ENCODE data around the gene DLGAP1. TPM values are rescaled to one million over a fixed set of nuclear protein-coding genes. Genes with fewer than 3 reads are reported as not detected.
"Not testable (repeated sequence)": the region's sequence is repeated elsewhere in the genome, so short reads cannot be mapped to it uniquely, and the experiment has no call there.

The DLGAP1 gene
- polyA plus RNA-seq, 1 donor = 1.5 TPM

DNA sequence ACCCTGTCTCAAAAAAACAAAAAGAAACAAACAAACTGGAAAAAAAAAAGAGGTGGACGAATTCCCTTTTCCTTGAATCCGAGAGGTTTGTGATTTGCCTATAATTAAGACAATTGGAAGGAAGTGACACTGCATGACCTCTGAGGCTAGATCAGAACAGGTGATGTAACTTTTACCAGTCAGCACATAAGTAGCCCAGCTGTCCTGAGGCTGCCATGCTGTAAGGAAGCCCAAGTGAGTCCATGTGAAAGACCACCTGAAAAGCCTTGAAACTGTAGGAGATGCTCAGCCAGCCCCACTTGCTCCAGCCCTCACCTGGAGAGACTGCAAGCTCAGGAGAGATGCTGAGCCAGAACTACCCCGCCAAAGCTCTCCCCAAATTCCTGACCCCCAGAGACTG lies 838.4 kb downstream of the DLGAP1 start:
- DNase-seq = no peak

DNA sequence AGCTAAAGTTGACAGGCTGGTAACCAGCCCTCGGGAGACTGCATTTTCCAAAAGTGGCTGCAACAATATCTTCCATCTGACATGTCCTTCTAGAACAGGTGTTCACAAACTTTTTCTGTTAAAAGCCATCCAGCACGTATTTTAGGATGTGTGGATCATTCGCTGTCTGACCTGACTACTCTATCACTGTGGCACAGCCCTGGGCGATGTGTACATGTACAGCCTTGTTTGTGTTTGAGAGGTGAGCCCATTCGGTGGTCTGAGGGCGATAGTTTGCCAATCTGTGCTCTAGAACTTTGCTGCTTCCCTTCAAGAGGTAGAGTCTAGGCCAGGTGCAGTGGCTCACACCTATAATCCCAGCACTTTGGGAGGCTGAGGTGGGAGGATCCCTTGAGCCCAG lies 839.0 kb downstream of the DLGAP1 start:
- no peak for DNase-seq

DNA sequence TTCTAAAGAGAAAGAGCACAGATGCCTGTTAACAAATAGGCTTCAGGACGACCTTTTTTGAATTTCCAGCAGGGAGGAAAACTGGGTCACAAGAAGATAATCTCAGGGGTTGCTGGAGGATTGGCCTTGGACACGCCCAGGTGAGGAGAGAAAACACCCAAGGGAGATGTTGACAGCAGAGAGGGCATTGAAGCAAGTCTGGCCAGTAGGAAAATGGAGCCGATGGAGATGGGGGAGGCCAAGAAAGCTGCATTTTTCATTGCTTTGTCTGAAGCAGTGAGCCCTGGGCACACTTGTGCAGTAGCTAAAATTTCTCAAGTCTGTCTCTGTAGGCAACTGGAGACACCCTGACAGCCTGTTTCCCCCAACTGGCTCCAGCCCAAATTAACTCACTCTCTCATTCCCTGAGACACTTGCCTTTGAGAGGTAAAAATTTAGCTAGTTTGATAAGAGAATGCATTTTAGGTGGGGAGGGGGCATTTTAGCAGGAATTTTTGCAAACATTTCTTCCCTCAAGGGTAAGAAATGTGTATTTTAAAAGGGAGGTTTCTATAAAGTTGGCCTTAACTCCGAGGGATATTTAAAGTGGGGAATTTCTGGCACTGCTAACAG lies 839.6 kb downstream of the DLGAP1 start:
- DNase-seq = no peak

DNA sequence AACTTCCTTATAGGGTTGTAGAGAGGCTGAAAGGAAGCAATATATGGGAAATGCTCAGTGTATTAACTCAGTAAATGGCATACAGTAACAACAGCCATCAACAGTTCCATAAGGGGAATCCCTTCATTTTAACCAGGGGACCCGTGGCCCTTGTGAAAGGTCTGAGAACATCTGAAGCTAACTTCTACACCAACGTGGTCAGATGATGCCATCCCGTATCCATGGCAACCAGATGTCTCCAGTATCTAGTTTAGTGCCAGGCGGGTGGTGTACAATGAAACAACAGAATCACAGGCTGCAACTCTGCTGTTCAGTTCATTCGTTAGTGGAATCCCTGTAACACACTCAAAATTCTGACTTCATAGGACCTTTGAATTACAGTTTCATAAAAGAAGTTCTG lies 842.8 kb downstream of the DLGAP1 start:
- no peak for DNase-seq

DNA sequence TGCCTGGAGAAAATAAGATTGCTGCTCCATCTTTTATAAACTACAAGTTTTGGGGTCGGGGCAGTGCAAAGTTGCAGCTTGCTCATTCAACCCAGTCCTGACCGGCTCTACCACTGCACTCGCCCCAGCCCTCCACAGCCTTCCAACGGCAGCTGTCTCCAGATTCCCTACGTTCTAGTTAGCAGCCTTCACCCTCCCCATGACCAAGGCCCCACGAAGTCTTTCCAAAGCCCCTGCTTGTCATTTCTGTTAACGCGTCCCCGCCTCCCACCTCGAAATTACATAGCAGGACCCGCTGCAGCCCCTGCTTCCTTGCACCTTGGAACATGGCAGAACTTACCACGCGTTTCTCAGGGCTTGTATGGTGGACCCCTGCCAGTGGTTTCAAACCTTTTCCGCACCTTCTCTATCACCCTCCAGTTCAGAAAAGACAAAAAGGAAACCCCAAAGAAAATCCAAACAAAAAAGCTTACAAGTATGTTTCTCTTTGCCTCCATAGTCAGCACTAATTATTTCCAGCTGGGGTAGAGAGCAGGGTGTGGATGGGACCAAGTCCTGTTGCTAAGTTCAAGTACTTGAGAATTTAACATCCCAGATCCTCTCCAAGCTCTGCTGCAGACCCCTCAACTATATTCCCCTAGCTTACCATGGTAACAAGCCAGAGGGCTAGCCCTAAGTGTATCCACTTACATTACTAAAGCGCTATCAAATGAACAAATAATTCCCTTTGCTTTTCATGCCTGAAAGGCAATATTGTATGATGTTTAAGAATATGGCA lies 843.6 kb downstream of the DLGAP1 start:
- peak; percentile 57 for DNase-seq

DNA sequence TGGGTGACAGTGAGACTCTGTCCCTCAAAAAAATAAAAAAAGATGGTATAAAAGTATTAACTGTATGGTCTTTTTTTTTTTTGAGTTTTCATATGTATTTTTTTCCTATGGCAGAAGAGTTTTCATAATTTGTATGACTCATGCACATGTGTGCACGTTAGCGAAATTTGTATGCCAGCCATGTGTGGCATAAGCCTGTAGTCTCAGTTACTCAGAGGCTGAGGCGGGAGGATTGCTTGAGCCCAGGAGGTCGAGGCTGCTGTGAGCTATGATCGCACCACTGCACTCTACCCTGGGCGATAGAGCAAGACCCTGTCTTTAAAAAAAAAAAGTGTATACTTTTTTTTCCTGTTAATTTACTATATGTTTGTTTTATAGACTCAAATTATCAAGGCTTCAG lies 844.3 kb downstream of the DLGAP1 start:
- DNase-seq = no peak

DNA sequence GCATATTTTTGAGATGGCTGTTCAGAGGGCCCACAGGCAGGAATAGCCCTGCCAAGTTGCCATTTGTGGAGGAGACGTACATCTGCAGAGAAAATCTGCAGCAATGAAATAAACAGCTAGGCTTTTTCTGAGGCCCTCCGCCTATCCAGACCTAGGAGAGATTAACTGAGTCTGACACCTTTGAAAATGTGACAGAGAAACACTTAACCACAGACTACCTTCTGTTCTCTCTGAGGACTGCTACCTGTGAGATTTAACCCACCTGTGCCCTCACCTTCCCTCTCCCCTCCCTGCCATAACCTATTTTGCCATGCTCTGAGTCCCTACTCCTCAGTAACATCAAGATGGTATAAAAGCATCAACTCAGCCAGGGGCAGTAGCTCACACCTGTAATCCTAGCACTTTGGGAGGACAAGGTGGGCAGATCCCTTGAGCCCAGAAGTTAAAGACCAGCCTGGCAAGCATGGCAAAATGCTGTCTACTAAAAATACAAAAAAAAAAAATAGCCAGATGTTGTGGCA lies 844.9 kb downstream of the DLGAP1 start:
- no peak for DNase-seq

DNA sequence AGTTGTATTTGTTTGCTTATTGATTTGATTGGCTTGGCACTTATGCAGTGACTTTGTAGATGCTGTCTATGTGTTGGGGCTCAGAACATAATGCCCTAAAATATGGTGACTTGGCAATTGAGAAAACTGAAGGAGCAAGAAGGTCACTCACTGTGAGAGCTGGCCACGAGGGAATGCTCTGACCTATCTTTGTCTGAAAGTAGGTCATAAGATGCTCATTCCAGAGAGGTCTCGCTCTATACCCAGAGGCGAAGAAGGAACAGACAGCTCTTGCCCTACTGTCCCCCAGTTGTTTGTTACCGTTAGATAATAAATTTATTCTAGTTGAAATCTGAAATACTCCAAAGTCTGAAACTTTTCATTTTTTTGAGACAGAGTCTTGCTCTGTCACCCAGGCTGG lies 846.6 kb downstream of the DLGAP1 start:
- DNase-seq = no peak

DNA sequence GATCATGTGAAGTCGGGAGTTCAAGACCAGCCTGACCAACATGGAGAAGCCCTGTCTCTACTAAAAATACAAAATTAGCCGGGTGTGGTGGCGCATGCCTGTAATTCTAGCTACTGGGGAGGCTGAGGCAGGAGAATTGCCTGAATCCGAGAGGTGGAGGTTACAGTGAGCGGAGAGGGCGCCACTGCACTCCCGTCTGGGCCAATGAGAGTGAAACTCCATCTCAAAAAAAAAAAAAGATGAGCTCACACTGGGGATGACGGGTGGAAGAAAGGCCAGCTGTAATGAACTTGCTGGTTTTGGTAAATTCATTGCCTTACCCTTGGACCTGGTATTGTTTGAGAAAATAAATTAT lies 847.0 kb downstream of the DLGAP1 start:
- not testable (repeated sequence) for DNase-seq

DNA sequence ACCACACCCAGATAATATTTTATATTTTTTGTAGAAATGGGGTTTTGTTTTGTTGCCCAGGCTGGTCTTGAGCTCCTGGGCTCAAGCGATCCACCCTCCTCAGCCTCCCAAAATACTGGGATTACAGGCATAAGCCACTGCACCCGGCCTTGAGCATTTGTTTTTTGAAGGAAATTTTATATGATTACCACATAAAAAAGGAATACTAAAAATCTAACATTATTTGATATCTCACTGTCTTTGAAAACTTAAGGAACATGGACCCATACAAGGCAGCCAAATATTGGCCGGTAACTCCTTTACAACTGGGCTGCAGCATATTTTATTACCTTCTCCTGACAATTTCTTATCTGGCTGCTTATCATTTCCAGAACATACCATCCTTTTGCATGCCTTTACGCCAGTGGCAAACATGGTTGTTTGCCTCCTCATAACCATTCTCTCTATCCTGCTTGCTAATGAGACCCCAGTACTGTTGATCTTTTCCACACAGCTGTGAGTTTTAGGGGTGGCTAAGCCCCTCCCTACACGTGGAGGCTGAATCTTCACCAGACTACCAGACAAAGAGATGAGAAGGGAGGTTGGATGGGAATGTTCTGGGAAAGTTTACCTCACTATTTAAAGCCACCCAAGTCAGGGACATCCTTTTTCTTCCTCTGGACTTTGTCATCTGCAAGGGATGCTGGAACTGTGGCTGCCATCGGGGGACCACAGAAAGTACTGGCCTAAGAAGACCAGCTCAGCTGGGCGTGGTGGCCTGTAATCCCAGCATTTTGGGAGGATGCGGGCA lies 847.6 kb downstream of the DLGAP1 start:
- no peak for DNase-seq

DNA sequence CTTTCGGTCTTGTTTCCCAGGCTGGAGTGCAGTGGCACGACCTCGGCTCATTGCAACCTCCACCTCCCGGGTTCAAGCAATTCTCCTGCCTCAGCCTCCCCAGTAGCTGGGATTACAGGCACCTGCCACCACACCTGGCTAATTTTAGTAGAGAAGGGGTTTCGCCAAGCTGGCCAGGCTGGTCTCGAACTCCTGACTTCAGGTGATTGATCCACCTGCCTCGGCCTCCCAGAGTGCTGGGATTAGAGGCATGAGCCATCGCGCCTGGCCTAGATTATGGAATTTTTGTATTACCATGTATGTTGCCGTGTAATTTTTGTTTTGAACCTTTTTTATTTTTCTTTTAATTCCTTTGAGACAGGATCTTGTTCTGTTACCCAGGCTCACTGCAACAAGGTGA lies 848.2 kb downstream of the DLGAP1 start:
- DNase-seq = not testable (repeated sequence)

DNA sequence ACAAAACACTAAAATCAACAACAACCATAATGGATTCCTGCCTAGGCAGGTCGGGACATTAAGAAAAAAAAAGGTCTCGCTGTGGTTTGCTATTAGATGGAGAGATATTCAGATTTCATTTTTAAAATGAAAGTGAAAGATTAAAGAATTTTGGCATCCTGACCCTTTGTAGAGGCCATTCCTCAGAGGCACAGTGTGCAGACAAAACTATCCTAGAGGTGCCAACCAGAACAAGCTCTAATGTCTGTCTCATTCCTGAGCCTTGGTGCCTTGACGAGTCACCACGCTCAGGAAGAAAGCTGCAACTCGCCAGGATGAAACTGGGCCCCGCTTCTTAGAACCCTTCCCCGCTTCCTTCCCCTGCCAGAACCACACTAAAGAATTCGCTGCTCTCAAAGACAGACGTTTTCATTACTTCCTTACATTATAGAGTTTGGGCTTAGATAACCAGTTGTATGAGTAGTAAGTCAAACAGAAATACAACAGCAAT lies 849.1 kb downstream of the DLGAP1 start:
- DNase-seq = peak; percentile 57

DNA sequence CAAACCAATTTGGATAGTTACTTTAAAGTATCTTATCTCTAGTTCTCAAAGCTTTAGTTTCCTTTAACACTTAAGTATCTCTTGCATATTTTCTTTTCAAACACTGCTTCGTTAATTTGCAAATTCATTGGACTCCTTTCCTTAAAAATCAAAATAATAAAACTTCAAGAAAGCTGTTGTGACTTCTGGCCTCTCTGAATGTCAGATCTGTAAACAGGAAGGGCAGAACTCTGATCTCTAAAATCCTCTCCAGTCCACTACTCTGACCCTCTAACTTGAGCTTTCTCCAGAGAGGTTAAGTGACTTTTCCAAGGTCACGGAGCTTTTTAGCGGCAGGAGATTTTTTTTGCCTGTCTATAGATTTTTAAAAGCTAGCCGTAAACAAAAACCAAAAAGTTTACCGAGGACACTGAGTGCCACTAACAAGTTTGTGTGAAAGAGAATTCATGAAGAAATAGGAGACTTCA lies 849.6 kb downstream of the DLGAP1 start:
- DNase-seq = no peak

DNA sequence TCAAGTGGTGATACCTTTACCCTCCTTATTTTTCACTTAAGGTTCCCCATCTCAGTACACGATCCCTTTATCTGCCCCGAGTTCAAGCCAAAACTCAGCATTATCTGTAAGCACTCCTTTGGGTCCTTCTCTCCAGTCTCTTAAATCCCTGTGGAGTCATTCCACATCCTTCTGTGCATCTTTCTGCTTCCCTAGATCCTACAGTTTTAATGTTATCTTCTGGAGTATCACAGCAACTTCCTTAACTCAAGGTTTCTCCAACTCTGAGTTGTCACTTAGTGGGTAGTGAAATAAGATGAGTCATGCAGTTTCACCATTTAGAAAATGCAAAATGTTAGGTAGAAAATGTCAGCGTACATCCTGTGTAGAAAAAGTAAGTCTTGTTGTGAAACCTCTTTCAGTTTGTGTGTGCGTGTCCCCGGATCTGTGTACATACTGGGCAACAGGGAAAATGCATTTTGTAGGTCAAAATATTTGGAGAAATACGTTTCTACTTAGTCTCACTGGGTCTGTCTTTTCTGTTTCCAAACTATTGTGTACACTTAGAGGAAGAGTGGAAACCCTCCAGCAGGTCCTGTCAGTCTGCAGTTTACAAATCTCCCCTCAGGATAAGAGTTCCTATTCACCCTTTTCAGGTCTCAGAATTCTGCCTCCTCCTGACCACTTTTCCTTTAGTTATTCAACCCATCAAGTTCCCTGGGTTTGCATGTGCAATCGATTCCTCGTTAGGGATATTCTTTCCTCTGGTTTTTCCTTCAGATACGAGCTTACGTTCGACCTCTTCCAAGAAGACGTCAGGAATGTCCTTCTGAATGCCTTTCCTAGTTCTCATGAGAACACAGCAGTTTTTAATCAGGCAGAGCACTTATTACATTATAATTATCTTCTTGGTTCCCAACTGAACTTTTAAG lies 850.4 kb downstream of the DLGAP1 start:
- peak; percentile 67 for DNase-seq

DNA sequence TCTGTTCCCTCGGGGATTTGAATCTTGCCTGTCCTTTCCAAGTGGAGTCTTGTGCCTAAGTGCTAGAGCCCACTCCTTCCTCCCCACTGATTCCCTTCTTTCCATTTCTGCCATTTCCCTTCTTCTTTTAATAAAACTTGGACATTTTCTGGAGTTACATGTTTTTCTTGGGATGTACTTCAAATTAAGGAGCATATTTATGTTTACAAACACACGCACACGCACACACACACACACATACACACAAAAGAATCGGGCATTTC lies 850.9 kb downstream of the DLGAP1 start:
- no peak for DNase-seq

DNA sequence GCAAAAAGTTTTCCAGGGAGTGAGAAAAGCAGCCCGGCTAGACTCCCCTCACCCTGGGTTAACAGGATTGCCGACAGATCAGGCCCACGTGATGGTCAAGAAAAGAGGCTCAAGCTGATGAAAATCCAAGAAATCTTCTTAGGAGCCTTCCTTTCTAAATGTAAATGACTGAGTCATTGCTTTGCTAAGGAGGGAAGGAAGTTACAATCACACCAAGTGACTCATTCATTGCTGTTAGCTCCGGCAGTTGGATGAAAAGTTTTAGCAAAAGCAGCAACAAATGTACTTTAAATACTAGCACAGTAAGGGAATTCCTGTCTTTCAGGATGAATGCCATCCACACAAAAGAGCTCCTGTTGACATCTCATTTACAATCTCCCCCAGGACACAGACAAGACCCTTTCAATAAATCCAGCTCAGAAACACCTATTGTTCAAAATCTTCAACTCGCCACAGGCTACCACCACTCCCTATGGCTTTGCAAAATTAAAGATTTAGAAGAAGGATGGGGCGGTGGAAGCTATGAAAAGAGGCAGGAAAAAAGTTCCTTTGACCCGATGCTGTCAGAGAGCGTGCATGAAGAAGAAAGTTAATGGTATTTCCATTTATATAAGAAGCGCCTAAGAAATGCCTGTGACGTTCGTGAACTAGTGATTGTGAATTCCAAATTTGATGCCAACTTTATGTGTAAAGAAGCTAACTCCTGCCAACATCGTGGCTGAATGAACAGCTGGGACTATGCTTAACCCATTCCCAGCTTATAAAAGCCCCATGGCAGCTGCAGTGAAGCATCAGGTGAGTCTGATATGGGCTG lies 851.5 kb downstream of the DLGAP1 start:
- peak; percentile 75 for DNase-seq

DNA sequence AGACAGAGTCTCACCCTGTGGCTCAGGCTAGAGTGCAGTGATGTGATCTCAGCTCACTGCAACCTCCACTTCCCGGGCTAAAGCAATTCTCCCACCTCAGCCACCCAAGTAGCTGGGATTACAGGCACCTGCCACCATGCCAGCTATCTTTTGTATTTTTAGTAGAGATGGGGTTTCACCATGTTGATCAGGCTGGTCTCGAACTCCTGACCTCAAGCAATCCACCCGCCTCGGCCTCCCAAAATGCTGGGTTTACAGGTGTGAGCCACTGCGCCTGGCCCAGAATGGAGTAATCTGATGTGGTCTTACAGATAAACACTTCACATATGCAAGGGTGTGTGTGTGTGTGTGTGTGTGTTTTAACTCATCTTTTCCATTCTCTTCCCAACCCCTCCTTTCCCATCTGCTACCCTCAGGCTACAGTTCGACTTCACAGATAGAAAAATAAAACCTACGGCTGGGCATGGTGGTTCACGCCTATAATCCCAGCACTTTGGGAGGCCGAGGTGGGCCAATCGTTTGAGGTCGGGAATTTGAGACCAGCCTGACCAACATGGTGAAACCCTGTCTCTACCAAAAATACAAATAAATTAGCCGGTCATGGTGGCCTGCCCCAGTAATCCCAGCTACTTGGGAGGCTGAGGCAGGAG lies 853.9 kb downstream of the DLGAP1 start:
- not testable (repeated sequence) for DNase-seq

DNA sequence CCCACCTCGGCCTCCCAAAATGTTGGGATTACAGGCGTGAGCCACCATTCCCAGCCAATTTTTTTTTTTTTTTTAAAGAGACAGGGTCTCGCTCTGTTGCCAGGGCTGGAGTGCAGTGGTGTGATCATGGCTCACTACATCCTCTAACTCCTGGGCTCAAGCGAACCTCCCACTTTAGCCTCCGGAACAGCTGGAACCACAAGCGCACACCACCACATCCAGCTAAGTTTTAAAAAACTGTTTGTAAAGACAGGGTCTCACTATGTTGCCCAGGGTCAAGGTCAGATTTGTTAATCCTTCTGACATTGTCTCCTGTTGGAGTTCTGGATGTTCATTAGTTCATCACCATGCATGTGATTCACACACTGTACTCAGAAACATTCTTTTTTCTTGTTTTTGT lies 855.2 kb downstream of the DLGAP1 start:
- no peak for DNase-seq

DNA sequence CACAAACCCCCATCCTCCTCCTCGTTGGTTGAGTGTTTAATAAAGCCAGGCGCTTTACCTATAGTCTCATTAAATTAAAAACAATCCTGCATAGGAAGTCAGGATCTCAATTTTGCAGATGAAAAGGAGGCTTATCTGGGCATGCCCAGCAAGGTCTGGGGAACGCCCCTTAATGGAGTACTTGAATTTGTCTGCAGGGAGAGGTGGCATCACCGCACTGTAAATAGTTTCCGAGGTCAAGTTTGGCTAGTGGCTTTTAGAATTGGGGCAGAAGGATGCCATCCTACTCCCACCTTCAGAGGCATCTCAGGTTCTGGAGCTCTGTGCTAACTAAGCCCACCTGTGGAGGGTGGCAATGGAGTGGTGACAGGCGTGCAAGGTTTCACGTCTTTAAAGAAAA lies 855.9 kb downstream of the DLGAP1 start:
- DNase-seq = no peak

DNA sequence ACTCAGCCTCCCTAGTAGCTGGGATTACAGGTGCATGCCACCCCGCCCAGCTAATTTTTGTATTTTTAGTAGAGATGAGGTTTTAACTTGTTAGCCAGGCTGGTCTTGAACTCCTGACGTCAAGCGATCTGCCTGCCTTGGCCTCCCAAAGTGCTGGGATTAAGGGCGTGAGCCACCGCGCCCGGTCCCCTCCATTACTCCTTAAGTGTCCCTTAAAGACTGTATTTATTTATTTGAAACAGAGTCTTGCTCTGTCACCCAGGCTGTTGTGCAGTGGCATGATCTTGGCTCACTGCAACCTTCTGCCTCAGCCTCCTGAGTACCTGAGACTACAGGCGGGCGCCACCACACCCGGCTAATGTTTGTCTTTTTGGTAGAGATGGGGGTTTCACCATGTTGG lies 856.5 kb downstream of the DLGAP1 start:
- no peak for DNase-seq
